ENCODE measurements around the gene TEAD3. TPM values are rescaled to one million over a fixed set of nuclear protein-coding genes. Genes with fewer than 3 reads are reported as not detected.

The TEAD3 gene
- total RNA-seq, 4 donors from 2014 or later: 10.2 to 107 (median 17.2) TPM

- no peaks in the 10 kb centered on the region for H3K9me3 ChIP-seq
- H3K27ac ChIP-seq: no peak overlapping the region
- H3K27me3 ChIP-seq: no peaks in the 10 kb centered on the region
- intact Hi-C loops (cut with DNase I; ENCODE audit: low total_unique reads): loop anchor here (5.0 to 10.0 kb wide), 2 partner anchors 52 to 214 kb away; partner anchors contain the start of gene ARMC12
- no peaks in the 10 kb centered on the region for H3K36me3 ChIP-seq
- H3K4me1 ChIP-seq: no peaks in the 10 kb centered on the region
- TF ChIP-seq POLR2A (IDR thresholded peaks at IDR 0.05) (no peak), CTCF (IDR thresholded peaks at IDR 0.05) (peak; percentile 88 to 100 (median 95))
- DNase-seq: peak; percentile 76 to 78
- peak overlapping the region; percentile 11 to 14 for H3K4me3 ChIP-seq
Observed at GRCh38 chr6:35522660-35523658, 26.1 kb upstream of the TEAD3 start.

DNA sequence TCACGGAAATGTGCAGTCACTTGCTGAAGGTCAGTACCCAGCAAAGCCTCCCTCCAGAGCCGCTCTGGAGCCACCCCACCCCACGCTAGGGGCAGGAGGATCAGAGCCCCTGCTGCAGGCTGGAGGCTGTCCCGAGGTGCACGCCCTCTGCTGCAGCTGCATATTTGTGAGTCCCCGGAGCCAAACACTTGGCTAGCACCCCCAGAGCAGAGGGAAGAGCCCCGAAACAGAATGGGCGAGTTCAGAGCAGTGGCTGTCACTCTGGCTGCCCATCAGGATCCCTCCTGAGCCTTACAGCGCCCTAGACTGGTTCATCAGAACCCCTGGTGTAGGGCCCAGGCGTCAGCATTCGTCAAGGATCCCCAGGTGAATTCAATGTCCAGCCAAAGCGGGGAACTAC is 25.3 kb upstream of the TEAD3 start:
- Histone ChIP-seq H3K27ac (no peak overlapping the region), H3K36me3 (no peaks in the 10 kb centered on the region), H3K4me1 (no peaks in the 10 kb centered on the region), H3K9me3 (no peaks in the 10 kb centered on the region), H3K4me3 (no peak overlapping the region), H3K27me3 (no peaks in the 10 kb centered on the region)
- no peak for DNase-seq
- TF ChIP-seq CTCF (IDR thresholded peaks at IDR 0.05): no peak
- no peak for TF ChIP-seq POLR2A (IDR thresholded peaks at IDR 0.05)
- intact Hi-C loops (cut with DNase I; ENCODE audit: low total_unique reads): loop anchor here (5.0 to 10.0 kb wide), 2 partner anchors 53 to 215 kb away; partner anchors contain the start of gene ARMC12

DNA sequence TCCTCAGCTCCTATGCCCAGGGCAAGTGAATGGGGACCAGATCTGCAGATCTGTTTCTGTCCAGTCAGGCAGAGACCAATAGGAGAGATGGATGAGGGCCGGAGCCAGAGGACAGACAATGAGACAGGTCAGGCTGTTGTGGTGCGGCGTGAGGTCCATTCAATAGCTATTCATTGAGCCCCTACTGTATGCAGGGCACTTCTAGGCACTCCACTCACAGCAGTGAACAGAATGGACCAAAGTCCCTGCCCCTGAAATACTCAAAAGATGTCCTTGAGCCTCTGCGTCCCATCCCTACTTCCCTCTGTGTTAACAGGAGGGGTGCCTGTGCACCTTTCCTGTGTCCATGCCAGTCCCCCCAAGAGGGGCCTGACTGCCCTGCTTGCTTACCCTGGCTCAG is 24.4 kb upstream of the TEAD3 start:
- Histone ChIP-seq H3K27ac (no peak overlapping the region), H3K4me3 (no peak overlapping the region), H3K4me1 (no peaks in the 10 kb centered on the region), H3K9me3 (no peaks in the 10 kb centered on the region), H3K27me3 (no peaks in the 10 kb centered on the region), H3K36me3 (no peaks in the 10 kb centered on the region)
- no peak for DNase-seq
- TF ChIP-seq CTCF (IDR thresholded peaks at IDR 0.05) (no peak), POLR2A (IDR thresholded peaks at IDR 0.05) (no peak)
- intact Hi-C loops (cut with DNase I; ENCODE audit: low total_unique reads): loop anchor here (5.0 to 10.0 kb wide), 2 partner anchors 54 to 216 kb away; partner anchors contain the start of gene ARMC12

- intact Hi-C loops (cut with DNase I; ENCODE audit: low total_unique reads): loop anchor here (5.0 to 10.0 kb wide), 2 partner anchors 55 to 218 kb away; partner anchors contain the start of gene ARMC12
- no peak for TF ChIP-seq CTCF (IDR thresholded peaks at IDR 0.05)
- TF ChIP-seq POLR2A (IDR thresholded peaks at IDR 0.05): no peak
- no peaks in the 10 kb centered on the region for H3K9me3 ChIP-seq
Observed at GRCh38 chr6:35519313-35520015, 22.6 kb upstream of the TEAD3 start.

More at GRCh38 chr6:35519313-35520015, 22.6 kb upstream of the TEAD3 start:
- no peak overlapping the region for H3K27ac ChIP-seq
- no peak overlapping the region for H3K4me3 ChIP-seq
- DNase-seq: no peak
- H3K4me1 ChIP-seq: no peaks in the 10 kb centered on the region
- H3K27me3 ChIP-seq: no peaks in the 10 kb centered on the region
- H3K36me3 ChIP-seq: no peaks in the 10 kb centered on the region
